GM12873 (cell line): ENCODE measurements around the gene KCNMB2.

Source experiments
- CTCF ChIP-seq: IDR thresholded peaks from 2 replicates; pipeline ENCODE4 v1.5.1; 2012; ENCODE audit warnings: low read depth, mild to moderate bottlenecking, moderate library complexity, low read length, control low read depth; ENCODE audit not compliant: insufficient read depth; ENCODE audit errors: missing control alignments

KCNMB2 gene

GRCh38 chr3:178745861-178746655 is 209.8 kb downstream of the KCNMB2 start:
- peak; percentile 22 for TF ChIP-seq CTCF

- no peak for TF ChIP-seq CTCF
These were observed 212.6 kb downstream of the KCNMB2 start for GRCh38 chr3:178748874-178749273.

GRCh38 chr3:178749471-178749870 is 213.2 kb downstream of the KCNMB2 start:
- TF ChIP-seq CTCF, result no peak

GRCh38 chr3:178750639-178751300 is 214.5 kb downstream of the KCNMB2 start:
- TF ChIP-seq CTCF, result no peak

GRCh38 chr3:178752843-178753242 is 216.6 kb downstream of the KCNMB2 start:
- TF ChIP-seq CTCF, result no peak

GRCh38 chr3:178754852-178755510 is 218.7 kb downstream of the KCNMB2 start:
- TF ChIP-seq CTCF, result no peak

GRCh38 chr3:178761024-178761423 is 224.8 kb downstream of the KCNMB2 start:
- no peak for TF ChIP-seq CTCF
